ENCODE results near the gene OTUD7B.

DNA sequence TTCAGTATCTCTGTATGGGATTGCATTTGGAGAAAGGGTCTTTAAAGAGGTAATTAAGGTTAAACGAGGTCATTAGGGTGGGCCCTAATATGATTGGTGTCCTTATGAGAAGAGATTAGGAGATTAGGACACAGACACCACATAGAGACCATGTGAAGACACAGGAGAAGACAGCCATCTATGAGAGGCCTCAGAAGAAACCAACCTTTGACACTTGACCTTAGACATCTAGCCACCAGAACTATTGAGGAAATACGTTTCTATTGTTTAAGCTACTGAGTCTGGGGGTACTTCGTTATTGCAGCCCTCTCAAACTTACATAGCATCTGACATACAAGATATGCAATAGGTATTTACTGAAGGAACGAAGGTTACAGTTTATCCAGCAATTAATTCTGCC lies 49.7 kb upstream of the OTUD7B start:
- TF ChIP-seq, protein P1, sequence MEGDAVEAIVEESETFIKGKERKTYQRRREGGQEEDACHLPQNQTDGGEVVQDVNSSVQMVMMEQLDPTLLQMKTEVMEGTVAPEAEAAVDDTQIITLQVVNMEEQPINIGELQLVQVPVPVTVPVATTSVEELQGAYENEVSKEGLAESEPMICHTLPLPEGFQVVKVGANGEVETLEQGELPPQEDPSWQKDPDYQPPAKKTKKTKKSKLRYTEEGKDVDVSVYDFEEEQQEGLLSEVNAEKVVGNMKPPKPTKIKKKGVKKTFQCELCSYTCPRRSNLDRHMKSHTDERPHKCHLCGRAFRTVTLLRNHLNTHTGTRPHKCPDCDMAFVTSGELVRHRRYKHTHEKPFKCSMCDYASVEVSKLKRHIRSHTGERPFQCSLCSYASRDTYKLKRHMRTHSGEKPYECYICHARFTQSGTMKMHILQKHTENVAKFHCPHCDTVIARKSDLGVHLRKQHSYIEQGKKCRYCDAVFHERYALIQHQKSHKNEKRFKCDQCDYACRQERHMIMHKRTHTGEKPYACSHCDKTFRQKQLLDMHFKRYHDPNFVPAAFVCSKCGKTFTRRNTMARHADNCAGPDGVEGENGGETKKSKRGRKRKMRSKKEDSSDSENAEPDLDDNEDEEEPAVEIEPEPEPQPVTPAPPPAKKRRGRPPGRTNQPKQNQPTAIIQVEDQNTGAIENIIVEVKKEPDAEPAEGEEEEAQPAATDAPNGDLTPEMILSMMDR (IDR thresholded peaks at IDR 0.05), result no peak
- TF ChIP-seq POLR2A (IDR thresholded peaks at IDR 0.05), result no peak
